Measurements from ENCODE around the gene TRAK2.
A peak's percentile ranks its signal among the peaks of the same experiment; 100 is the strongest.

Gene TRAK2

GRCh38 chr2:201366146-201366545 is 85.1 kb downstream of the TRAK2 start:
- FAIRE-seq (no peak), DNase-seq (ENCODE audit: insufficient read length, low spot score) (no peak)

GRCh38 chr2:201363857-201364560 is 87.2 kb downstream of the TRAK2 start:
- FAIRE-seq (peak; percentile 70), DNase-seq (ENCODE audit: insufficient read length, low spot score) (peak; percentile 19)

DNA sequence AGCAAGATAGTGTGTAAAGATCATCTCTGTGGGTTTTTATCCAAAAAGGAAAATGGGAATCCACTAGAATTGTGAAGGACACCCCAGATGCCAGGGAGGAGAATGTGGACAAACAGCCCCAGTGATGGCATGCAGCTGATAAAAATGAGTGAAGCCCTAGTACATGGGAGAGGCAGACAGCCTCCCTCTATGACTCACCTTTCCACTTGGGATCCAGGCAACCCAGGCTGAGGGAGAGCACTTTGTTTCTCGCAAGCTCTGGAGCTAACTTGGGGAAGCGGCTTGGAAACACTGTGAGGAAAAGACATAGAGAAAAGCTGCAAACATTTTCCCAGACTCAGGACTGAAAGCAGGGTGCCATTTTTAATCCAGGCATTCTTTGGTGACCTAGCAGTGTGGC is 88.9 kb downstream of the TRAK2 start:
- no peak for FAIRE-seq
- DNase-seq (ENCODE audit: insufficient read length, low spot score): no peak

- no peak for FAIRE-seq
- no peak for DNase-seq (ENCODE audit: insufficient read length, low spot score)
These were observed 90.1 kb downstream of the TRAK2 start for GRCh38 chr2:201361078-201361733.

DNA sequence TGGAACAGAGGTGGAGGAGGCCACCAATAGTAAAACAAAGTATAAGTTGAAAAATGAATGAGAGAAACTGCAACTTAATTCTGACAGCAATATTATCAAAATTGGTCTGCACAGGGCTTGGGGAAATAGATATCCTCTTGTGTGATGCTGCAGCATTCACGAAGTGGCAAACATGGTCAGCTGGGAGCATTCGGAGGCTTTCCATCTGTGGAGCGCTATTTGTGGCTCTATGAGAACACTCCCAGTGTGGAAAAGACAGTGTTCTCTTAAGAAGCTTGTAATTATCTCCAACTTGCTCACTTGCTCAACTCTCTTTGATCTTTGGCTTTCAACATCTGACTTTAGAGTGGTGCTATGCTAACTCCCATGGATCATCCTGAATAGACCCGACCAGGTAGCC is 91.0 kb downstream of the TRAK2 start:
- FAIRE-seq (no peak), DNase-seq (ENCODE audit: insufficient read length, low spot score) (no peak)

DNA sequence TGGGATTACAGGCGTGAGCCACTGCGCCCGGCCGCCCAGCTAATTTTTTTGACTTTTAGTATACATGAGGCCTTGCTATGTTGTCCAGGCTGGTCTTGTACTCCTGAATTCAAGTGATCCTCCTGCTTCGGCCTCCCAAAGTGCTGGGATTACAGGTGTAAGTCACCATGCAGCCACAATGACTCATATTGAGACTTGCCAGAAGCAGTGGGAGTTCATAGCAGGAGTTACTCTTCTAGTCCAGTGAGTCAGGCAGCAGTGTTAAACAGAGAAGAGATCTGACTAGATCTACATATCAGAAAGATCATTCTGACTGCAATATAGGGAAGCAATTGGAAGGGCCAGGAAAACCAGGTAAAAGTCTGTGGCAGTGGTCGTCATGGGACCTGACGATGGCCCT is 92.6 kb downstream of the TRAK2 start:
- no peak for FAIRE-seq
- DNase-seq (ENCODE audit: insufficient read length, low spot score): no peak

DNA sequence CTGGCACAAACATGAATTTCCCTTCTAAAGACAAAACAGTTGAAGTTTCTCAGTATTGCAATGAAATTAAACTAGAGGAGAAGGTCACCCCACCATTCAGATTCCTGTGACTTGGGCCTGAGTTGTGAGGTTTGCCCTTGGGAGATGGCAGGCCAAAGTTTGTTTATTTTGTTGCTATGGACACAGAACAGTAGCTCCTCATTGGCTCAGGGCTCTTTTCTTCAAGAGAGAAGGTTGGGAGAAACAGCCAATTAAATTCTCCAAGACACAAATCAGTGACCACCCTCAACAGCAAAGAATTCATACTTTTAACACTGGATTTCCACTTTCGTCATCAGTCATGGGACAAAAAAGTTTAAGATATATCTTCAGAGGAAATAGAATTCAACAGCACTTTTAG is 94.0 kb downstream of the TRAK2 start, which contains the start of gene FLACC1:
TSS of gene FLACC1 (minus strand) at position 125 of the 400 bp plus-strand sequence. CDS start 5,941 bp downstream, outside the sequence.
- DNase-seq (ENCODE audit: insufficient read length, low spot score): no peak
- no peak for FAIRE-seq

- DNase-seq (ENCODE audit: insufficient read length, low spot score) (no peak), FAIRE-seq (no peak)
These were observed 98.1 kb downstream of the TRAK2 start for GRCh38 chr2:201353116-201353515.

DNA sequence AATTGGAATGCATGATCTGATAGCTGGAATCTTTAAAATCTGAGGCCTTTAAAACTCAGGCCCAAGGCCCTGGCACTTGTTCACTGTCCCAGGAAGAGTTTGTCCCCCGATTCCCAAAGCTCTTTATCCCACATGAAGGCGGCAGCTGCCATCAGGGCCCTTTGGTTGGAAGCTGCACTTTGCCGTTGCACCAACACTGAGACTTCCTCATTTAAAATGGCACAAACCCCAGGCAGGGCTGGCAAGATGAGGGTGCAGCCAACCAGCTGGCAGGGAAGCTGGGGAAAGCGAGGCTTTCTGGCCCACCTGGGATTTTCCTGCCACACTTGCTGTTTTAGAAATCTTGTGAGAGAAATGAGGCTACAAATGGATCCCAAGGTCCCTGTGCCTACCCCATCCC is 100.4 kb downstream of the TRAK2 start:
- DNase-seq (ENCODE audit: insufficient read length, low spot score) (no peak), FAIRE-seq (no peak)

- no peak for DNase-seq (ENCODE audit: insufficient read length, low spot score)
- FAIRE-seq: no peak
These were observed 101.7 kb downstream of the TRAK2 start for GRCh38 chr2:201349601-201350000.

DNA sequence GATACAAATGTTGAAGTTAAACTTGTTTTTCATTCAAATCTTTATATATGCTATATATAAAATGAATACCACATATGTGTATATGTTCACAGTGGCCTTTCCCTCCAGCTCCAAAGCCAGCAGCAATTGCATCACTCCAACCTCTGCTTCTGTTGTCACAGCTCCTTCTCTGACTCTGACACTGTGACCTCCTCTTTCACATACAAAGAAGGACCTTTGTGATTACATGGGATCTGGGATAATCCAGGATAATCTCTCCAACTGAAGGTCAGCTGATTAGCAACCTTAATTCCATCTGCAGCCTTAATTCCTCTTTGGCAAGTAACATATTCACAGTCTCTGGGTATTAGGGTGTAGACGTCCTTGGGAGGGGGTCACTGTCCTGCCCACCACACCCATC is 102.5 kb downstream of the TRAK2 start:
- DNase-seq (ENCODE audit: insufficient read length, low spot score): no peak
- FAIRE-seq: no peak

DNA sequence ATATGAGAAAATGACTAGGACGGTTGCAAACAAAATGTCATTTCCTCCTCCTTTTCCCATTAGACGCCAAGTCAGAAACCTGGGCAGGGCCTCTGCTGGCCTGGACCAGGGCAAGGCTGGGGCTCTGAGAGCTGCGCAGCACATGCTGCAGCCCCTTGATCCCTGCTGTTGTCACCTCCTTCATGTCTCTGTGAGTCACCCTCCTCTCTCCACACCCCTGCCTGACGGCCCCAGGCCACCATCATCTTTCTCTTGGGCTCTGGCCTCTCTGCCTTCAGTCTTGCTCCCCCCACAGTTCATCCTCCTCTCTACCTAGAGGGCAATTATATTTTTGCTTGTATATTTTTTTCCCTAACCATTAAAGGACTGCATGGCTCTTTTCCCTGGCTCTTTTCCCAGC is 104.1 kb downstream of the TRAK2 start:
- DNase-seq (ENCODE audit: insufficient read length, low spot score) (no peak), FAIRE-seq (no peak)

GRCh38 chr2:201345625-201346213 is 105.5 kb downstream of the TRAK2 start:
- no peak for FAIRE-seq
- DNase-seq (ENCODE audit: insufficient read length, low spot score): no peak

- FAIRE-seq (no peak), DNase-seq (ENCODE audit: insufficient read length, low spot score) (peak; percentile 24)
These were observed 106.4 kb downstream of the TRAK2 start for GRCh38 chr2:201344663-201345366.

GRCh38 chr2:201343559-201343958 is 107.7 kb downstream of the TRAK2 start:
- DNase-seq (ENCODE audit: insufficient read length, low spot score) (no peak), FAIRE-seq (no peak)

- no peak for DNase-seq (ENCODE audit: insufficient read length, low spot score)
- no peak for FAIRE-seq
These were observed 108.3 kb downstream of the TRAK2 start for GRCh38 chr2:201342923-201343322.

DNA sequence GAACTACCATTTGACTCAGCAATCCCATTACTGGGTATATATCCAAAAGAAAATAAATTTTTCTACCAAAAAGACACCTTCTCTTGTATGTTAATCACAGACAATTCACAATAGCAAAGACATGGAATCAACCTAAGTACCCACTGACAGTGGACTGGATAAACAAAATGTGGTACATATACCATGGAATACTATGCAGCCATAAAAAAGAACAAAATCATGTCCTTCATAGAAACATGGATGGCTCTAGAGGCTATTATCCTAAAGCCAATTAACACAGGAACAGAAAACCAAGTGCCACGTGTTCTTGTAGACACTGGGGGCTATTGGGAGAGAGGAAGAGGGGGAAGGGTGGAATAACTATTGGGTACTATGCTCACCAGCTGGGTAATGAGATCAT is 121.8 kb downstream of the TRAK2 start:
- DNase-seq (ENCODE audit: insufficient read length, low spot score) (no peak), FAIRE-seq (no peak)

DNA sequence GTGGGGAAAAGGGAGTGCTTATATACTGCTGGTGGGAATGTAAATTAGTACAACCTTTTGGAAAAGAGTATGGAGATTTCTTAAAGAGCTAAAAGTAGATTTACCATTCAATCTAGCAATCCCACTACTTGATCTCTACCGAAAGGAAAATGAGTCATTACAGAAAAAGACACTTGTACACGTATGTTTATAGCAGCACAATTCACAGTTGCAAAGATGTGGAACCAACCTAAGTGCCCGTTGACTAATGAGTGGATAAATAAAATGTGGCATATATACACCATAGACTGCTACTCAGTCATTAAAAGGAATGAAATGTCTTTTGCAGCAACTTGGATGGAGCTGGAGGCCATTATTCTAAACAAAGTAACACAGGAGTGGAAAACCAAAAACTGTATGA is 123.6 kb downstream of the TRAK2 start:
- no peak for DNase-seq (ENCODE audit: insufficient read length, low spot score)
- no peak for FAIRE-seq

Measured in GM19239 (cell line).